CMK (cell line): Measurements from ENCODE around the gene HINFP.
"Not testable (repeated sequence)": the region's sequence is repeated elsewhere in the genome, so short reads cannot be mapped to it uniquely, and the experiment has no call there.

ENCODE experiments used
- DNase-seq: peaks from one replicate; pipeline ENCODE4 v3.0.0-alpha.2; 2010; ENCODE audit warnings: low read depth

The HINFP gene

DNA sequence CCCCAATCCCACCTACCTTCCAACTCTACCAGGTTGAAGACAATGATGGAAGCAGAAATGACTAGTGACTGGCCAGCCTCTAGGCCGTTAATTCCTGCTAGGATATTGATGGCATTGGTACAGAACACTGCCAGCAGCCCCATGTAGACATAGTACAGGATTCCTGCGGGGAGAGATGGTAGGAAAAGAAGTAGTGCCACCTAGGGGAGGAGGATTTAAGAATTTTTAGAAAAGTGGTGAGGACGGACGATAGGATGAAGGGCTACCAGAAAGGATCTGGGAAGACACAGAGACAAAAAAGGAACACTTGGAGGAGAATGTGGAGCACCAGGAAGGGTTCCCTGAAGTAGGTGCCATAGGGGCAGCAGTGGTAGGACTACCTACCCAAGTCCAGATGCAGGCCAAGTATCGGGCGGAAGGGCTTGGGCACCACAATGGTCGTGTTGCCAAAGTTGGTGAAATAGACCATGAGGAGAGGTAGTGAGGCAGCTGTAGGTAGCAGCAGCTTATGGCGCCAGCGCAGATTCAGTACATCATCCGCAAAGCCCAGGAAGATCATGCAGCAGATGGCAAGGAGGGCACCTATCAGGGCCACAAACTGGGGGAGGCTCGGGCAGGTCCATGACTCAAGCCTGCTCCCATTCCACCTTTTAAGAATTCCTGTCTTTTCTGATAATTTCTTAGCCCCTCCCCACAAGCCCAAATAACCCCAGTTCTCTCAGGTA, 21.0 kb upstream of the HINFP start:
- DNase-seq: no peak

DNA sequence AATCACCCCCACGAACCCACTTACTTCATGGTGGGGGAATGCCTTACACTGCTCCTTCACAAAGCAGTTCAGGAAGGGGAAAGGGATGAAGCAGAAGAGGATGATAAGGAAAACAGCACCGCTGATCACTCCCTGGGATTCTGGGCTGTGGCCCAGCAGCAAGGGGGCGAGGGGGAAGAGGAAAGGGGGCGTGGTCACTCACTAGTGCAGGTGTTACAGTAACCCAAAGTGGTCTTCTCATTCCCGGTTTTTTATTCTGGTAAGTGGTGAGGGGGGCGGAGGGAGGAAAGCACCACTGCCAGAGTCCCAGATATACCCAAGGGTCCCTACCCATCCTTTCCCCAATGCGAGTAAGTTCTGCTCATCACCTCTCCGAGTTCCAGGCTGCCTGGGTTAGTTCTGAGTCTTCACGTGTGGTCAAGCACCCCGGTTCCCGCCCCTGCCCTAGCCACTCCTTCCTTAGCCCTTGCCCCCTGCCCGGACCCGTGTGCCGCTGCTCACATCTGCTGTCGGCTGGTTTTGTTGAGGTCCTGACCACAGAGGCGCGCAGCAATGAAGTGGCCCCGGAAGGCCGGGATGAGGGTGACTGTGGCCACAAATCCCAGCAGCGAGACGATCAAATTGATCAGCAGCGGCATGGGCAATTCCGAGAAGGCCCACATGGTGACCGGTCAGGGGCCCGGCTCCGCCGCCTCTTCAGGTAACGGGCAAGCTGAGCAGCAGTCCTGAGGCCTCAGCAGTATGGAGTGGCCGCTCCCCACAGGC, 20.2 kb upstream of the HINFP start:
- no peak for DNase-seq

DNA sequence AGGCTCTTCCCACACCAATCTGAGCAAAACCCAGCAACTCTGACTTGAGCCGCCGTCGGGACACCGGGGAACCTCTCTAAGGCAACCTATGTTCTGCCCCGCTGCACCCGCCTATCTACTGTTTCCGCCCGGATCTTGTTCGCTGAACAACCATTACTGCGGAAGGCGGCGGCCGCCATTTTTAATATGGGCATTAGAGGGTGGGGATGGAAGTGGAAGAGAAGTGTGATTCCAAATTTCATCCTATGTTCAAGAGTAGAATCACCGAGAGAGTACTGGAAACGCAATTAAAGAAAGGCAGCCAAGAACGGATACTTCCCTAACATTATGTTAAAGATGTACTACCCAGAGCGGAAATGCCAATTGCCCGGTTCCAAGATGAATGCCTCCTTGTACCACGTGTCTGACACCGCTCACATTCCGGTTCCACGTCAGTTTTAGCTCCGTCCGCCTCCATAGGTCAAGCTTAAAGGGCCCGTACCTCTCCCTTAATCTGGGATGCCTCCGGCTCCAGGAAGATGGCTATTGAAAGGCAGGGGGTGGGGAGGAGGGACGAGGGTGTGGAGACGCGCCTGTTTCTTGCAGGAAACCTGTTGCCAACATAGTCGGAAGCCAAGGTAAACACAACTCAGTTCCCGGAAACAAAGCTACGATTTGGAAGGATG, 19.5 kb upstream of the HINFP start, which contains the start of gene DPAGT1:
Gene DPAGT1, minus strand, starts transcription at position 95 of the 665 bp plus-strand sequence. CDS start 198 bp downstream, outside the sequence.
- DNase-seq: no peak

DNA sequence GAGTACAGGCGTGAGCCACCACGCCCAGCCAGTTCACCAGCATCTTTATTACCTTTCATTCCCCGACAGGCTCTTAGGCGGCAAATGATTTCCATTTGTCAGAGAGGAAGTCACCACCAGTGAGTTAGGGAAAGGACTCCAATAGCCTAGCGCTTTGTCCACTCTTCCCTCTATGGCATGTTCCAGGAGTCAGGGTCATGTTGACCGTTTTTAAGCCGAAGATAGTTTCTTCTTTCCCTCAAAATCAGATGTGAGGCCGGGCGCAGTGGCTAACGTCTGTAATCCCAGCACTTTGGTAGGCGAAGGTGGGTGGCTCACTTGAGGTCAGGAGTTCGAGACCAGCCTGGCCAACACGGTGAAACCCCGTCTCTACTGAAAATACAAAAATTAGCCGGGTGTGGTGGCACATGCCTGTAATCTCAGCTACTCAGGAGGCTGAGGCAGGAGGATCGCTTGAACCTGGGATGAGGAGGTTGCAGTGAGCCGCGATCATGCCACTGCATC, 18.2 kb upstream of the HINFP start:
- DNase-seq: not testable (repeated sequence)

DNA sequence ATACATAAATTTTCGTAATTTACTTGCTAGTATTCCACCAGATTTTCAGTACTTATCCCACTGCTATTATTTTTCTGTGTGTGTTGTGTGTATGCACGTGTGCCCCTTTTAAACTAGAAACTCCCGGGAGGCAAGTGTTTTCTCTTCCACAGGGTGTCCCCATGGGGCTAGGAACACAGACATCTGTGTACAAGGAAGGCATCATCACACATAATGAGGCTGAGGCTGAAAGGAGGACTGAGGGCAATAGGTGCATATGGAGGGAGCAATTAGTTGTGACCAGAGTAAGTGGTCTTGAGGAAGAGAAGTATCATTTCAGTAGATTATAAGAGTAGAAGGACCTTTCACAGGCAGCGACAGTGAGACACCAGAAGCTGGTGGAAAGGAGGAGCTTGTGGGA, 17.6 kb upstream of the HINFP start:
- DNase-seq: no peak

DNA sequence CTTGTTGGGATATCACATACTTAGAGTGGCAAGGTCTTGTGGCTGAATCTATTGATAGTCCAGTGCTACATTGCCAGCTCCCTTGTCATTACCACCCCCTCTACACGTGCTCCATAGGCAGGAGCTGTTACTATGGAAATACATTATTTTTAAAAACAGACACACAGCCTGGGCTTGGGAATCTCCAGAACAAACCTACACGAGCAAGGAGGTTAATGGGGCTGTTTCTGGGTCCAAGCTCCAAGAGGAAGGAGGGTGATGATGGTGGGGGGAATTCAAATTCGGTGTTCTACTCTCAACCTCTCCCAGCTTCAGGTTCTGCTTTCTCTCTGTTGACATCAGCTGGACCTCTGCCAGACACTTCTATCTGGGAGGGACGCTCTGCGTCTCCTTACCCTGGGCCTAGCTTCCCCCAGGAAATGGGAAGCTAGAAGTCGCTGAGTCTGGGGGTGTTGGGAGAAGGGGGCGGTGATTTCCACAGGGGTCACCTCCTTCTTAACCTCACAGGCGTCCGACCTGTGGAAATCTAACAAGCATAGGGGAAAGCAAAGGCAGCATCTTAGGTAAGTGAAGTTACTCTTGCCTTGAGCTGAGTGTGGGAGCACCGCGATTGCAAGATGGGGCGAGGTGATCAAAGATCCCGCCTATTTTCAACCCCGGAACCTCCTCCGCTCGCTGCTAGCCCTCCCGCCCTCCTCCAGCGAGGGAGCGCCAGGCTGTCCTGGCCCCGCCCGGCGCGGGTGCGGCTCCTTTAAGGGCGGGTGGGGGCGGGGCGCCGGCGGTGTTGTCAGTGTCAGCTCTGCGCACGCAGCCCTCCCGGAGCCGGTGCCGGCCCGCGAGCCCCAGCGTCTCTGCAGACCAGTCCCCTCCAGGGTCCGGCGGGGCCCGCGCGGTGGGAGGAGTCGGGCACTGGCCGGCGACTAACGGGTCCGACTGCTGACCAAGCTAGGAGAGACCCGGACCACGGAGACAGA, 14.5 kb upstream of the HINFP start, which contains the start of gene C2CD2L:
Gene C2CD2L, plus strand, starts transcription at position 781 of the 974 bp plus-strand sequence. CDS start 398 bp downstream, outside the sequence.
- DNase-seq: peak; percentile 89

DNA sequence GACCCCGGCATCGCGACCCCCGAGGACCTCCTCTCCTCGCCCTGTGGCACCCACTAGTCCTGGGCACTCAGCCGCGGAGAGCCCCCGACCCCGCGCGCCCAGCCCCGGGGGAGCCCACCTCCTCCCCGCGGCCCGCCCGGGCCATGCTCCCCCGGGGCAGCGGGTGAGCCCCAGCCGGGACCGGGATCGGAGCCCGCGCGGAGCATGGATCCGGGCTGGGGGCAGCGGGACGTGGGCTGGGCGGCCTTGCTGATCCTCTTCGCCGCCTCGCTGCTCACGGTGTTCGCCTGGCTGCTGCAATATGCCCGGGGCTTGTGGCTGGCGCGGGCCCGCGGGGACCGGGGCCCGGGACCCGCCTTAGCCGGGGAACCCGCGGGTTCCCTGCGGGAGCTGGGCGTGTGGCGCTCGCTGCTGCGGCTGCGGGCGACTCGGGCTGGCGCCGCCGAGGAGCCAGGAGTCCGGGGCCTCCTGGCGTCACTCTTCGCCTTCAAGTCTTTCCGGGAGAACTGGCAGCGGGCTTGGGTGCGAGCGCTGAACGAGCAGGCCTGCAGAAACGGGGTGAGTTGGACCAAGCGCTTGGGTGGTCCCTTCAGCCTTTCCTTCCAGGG, 13.7 kb upstream of the HINFP start:
- no peak for DNase-seq

DNA sequence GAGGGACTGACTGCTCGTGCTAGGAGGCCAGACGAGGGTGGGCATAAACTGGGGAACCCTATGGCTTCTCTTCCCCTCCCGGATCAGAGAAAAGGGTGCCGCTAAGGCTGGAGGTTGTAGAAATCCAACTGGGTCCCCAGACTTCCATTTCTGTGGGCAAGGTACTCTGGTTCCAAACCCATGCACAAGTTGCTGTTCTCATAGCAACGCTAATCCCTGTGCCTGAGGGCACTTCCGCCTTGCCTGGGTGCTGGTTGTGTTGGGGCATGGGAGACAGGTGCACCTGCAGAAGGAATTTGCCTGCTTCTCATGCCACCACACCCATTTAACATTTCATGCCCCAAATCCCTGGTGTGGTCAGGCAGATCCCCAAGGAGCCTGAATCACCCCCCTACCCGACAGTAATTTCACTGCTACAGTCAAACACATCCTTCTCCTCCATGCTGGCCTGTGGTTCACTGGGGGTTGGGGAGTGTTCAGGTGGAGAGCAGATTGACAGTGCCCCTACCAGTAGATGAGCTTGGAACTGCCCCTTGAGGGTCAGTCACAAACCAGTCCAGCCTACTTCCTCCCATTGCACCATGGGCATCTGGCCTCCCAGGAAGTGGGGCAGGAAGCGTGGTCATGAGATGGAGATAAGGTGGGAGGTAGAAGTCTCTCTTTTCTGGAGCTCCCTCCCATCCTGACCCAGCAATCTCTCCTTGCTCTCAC, 13.1 kb upstream of the HINFP start:
- DNase-seq: no peak

DNA sequence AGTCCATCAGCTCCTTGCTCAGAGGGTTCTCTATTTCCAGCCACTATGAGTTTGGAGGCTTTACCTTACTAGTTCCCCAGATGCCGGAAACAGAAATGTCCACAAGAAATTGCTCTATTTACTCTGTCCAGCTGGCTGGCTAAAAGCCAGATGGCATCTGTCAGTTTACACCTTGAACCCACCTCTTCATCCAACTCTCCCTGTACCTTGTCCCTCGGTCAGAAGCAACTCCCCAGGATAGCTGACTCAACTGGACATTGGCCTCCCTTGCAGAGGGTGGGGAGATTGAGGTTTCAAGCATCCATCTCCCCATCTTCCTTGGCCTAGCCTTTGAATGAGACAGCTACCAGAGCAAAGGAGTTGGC, 12.5 kb upstream of the HINFP start:
- no peak for DNase-seq

DNA sequence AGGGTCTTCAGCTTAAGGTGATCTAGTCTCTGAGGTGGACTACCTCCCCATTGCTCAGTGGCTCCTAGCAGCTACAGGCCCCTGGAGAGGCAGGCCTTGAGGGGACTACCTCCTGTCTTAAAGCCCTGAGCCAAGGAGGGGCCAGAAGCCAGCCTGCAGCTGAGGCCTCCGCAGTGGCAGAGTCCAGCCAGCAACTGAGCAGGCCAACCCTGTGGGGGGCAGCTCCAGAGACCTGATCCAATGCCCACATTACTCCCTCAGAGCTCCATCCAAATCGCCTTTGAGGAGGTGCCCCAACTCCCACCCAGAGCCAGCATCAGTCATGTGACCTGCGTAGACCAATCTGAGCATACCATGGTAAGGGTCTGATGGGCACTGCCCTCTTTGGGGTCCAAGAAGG, 11.5 kb upstream of the HINFP start:
- DNase-seq: no peak

DNA sequence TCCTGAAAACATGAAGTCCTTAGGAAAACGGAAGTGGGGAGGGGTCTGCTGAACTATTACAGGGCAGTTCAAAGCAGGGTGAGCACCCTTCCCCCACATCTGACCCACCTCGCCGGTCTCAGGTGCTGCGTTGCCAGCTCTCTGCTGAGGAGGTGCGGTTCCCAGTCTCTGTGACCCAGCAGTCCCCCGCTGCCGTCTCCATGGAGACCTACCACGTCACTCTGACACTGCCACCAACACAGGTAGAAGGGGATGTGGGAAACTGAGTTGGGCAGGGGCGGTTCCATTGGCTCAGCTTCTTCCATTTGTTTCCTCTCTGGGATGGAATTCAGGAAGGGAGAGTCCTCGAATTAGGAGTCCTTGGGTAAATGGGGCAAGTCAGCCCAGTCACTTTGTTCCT, 10.9 kb upstream of the HINFP start:
- DNase-seq: no peak

DNA sequence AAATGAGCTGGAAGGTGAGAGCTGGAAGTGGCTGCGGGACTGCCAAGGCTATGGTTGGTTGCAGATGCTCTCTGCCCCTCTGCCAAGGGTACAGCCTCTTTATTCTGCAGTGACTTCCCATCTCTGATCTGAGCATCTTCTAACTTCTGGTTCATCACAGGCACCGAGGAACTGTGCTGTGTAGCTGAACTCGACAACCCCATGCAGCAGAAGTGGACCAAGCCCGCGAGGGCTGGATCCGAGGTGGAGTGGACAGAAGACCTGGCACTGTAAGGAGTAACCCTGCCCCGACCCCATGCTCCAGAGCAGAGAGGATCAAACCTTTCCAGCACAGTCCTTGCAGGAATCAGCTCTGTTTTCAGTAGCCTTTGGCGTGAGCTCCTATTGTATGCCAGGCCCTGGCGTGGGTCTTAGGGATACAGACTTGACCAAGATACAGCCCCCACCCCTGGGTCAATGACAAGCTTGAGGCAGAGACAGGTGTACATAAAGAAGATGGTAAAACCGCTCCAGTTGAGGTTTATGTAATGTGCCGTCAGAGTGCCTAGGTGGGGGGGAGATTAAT, 9.9 kb upstream of the HINFP start:
- DNase-seq: no peak

DNA sequence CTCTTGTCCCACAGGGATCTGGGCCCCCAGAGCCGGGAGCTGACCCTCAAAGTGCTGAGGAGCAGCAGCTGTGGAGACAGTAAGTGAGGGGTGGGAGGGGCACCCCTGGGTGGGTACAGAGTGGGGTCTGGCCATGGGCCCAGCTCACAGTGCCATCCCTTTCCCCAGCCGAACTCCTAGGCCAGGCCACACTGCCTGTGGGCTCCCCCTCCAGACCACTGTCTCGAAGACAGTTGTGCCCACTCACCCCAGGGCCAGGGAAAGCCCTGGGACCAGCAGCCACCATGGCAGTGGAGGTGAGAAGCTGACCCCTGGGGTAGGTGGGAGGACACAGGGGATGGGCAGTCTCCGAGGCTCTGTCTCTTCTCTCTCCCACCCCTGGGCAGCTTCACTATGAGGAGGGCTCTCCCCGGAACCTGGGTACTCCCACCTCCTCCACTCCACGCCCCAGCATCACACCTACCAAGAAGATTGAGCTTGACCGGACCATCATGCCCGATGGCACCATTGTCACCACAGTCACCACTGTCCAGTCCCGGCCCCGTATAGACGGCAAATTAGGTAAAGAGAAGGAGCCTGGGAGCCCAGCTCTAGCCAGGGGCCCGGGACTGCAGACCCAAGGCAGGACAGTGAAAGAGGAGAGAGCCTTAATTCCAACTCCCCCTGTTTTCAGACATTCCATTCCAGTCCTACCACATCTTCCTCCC, 8.9 kb upstream of the HINFP start:
- no peak for DNase-seq

DNA sequence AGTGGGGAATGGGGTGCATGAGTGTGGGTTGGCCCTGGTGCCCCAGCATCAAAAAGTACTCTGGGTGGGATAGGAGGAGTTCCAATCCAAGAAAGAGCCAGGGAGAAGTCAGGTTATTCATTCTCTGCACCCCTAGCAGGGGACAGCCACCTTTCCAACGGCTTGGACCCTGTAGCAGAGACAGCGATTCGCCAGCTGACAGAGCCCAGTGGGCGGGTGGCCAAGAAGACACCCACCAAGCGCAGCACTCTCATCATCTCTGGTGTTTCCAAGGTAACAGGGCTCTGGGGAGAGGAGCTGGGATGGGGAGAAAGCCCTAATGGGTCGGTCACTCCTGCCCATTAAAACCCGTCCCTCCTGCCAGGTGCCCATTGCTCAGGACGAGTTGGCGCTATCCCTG, 7.7 kb upstream of the HINFP start:
- no peak for DNase-seq

DNA sequence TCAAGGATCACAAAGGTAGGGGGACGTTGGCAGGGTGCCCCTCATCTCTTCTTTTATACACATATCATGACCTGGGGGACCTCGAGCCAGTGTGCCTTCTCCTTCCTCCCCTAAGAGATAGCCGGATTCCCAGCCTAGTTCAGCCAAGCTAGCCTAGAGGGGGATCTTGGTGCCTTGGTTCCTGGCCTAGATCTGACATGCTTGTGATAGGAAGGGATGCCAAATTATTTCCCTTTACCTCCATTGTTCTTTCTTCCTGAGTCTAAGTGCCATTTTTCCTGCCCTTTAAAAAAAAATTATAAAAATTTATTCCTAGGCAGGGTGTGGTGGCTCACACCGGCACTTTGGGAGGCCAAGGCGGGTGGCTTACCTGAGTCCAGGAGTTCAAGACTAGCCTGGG, 7.0 kb upstream of the HINFP start:
- no peak for DNase-seq

DNA sequence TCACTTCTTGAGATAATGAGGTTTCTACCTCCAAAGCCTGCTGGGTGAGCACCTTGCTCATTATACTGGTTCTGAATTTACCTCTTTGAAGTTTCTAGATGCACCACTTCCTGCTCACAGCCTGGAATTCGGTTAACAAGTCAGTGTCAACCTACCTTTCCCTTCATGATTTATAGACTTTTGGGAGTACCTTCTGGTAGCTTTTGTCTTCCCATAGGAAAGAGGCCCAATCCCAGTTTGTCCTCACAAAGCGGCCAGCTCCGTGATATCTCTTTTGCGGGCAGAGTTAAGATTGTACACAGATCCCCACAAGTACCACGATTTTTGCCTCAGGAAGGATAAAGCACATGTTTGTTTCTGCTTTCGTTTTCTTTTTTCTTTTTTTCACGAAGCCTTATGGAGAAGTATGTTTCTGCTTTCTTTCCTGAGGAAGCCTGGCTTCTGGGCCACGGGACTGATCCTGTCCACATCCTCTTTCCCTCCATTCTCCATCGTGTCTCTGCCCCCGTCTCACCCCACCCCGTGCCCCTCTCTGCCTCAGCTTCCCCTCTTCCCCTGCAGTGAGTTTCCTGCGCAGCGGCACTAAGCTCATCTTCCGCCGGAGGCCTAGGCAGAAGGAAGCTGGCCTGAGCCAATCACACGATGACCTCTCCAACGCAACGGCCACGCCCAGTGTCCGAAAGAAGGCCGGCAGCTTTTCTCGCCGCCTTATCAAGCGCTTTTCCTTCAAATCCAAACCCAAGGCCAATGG, 5.7 kb upstream of the HINFP start:
- no peak for DNase-seq

DNA sequence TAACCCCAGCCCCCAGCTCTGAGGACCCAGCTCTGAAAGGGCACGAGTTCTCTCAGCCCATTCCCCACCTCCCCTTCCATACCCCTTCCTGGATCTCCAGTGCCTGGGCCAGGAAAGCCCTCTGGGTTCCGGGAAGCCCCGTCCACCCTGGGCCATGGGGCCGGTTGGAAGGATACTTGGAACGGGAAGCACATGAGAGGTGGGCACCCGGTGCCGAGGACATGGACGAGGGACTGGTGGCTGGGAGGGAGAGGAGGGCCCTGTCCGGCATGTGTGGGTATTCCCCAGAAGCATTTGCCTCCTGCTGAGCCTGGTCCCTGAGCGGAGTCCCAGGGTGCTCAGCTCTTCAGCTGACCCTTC, 5.2 kb upstream of the HINFP start:
- DNase-seq: no peak

DNA sequence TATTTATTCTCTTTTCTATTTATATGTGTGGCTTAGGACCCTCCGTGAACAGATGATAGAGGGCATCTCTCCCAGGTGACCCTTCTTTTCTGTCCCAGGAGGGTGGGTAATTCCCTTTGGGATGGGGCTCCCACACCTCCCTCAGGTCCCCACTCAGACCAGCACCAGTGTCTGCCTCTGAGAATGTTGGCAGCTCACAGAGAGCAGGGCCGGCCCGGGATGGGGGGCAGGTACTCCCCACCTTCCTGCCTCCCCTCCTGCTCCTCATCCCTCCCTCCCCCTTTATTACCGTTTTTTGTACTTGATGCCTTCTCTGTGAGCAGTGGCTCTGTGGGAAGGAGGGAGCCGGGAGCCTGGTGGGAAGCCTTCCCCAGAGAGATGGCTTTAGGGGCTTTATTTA, 4.8 kb upstream of the HINFP start:
- no peak for DNase-seq
